GM23338 (cell line): ENCODE measurements around the gene ERC2. TPM values are rescaled to one million over a fixed set of nuclear protein-coding genes. Genes with fewer than 3 reads are reported as not detected.

Experiments
- ATAC-seq: fragments of 200-7000 bp; cut with Tn5 transposase; 3 replicates; pipeline ENCODE4 v1.9.1; 2020
- DNase-seq: peaks from one replicate; pipeline ENCODE4 v3.0.0-alpha.2; 2015; ENCODE audit warnings: low spot score
- H2AFZ ChIP-seq: fragments of 200-600 bp; sonication (generic); 2 replicates; pipeline ENCODE4 v1.8.0; 2016; ENCODE audit warnings: antibody characterized with exemption, mild to moderate bottlenecking, moderate library complexity
- H3F3A ChIP-seq: fragments of 200-600 bp; sonication (generic); replicated peaks from 2 replicates; pipeline ENCODE4 v1.8.0; 2017; ENCODE audit warnings: antibody characterized with exemption, mixed run types, low read depth
- H3K27ac ChIP-seq: fragments of 200-600 bp; sonication (generic); 2 replicates; pipeline ENCODE4 v1.6.1; 2016; ENCODE audit warnings: low read depth
- H3K27me3 ChIP-seq: fragments of 200-600 bp; sonication (generic); 2 replicates; pipeline ENCODE4 v1.8.0; 2016; ENCODE audit warnings: mild to moderate bottlenecking, mixed run types, moderate library complexity; ENCODE audit not compliant: insufficient read depth
- H3K36me3 ChIP-seq: fragments of 200-600 bp; sonication (generic); 2 replicates; pipeline ENCODE4 v1.8.0; 2016; ENCODE audit warnings: mild to moderate bottlenecking; ENCODE audit not compliant: insufficient read depth
- H3K4me1 ChIP-seq: fragments of 200-600 bp; sonication (generic); 2 replicates; pipeline ENCODE4 v1.8.0; 2016; ENCODE audit warnings: mild to moderate bottlenecking, moderate library complexity; ENCODE audit not compliant: insufficient read depth
- H3K4me2 ChIP-seq: fragments of 200-600 bp; sonication (generic); 2 replicates; pipeline ENCODE4 v1.7.1; 2017; ENCODE audit warnings: mixed run types
- H3K4me3 ChIP-seq: fragments of 200-600 bp; sonication (generic); 2 replicates; pipeline ENCODE4 v1.6.1; 2016; ENCODE audit warnings: mixed run types
- H3K79me2 ChIP-seq: fragments of 200-600 bp; sonication (generic); replicated peaks from 2 replicates; pipeline ENCODE4 v1.8.0; 2017; ENCODE audit warnings: mild to moderate bottlenecking; ENCODE audit not compliant: insufficient read depth
- H3K9me2 ChIP-seq: fragments of 200-600 bp; sonication (generic); 2 replicates; pipeline ENCODE4 v1.8.0; 2017; ENCODE audit not compliant: insufficient read depth
- H4K20me1 ChIP-seq: fragments of 200-600 bp; sonication (generic); replicated peaks from 2 replicates; pipeline ENCODE4 v1.8.0; 2017; ENCODE audit warnings: mild to moderate bottlenecking; ENCODE audit not compliant: insufficient read depth
- H3K27ac Mint-ChIP-seq: 2 replicates; pipeline ENCODE4 v1.8.0; 2020; ENCODE audit warnings: inconsistent platforms, mild to moderate bottlenecking, moderate library complexity, mixed read lengths
- H3K27me3 Mint-ChIP-seq: 3 replicates; pipeline ENCODE4 v1.8.0; 2022; ENCODE audit warnings: low read depth, mild to moderate bottlenecking, moderate library complexity, mixed read lengths, inconsistent platforms; ENCODE audit not compliant: insufficient read depth, poor library complexity
- H3K36me3 Mint-ChIP-seq: 3 replicates; pipeline ENCODE4 v1.8.0; 2021; ENCODE audit warnings: low read depth, mild to moderate bottlenecking, inconsistent platforms, moderate library complexity, mixed read lengths
- H3K4me1 Mint-ChIP-seq: 3 replicates; pipeline ENCODE4 v1.8.0; 2020; ENCODE audit warnings: mild to moderate bottlenecking, inconsistent platforms, mixed read lengths
- H3K4me3 Mint-ChIP-seq: 3 replicates; pipeline ENCODE4 v1.8.0; 2021; ENCODE audit warnings: moderate library complexity, mild to moderate bottlenecking, inconsistent platforms, mixed read lengths
- H3K9me3 Mint-ChIP-seq: 3 replicates; pipeline ENCODE4 v1.8.0; 2020; ENCODE audit warnings: moderate library complexity, mild to moderate bottlenecking, inconsistent platforms, mixed read lengths
- CREB1 ChIP-seq: fragments of 250-450 bp; sonication (Bioruptor Pico); IDR thresholded peaks from 2 replicates; pipeline ENCODE4 v1.5.0; 2020; ENCODE audit warnings: low read depth, mild to moderate bottlenecking, moderate library complexity
- CTCF ChIP-seq, 2 experiments: fragments of 200-600 bp in 1 of 2; sonication (generic) in 1 of 2; conservative IDR thresholded peaks; 2 replicates each; pipeline versions ENCODE4 v1.5.1 to v1.6.1; 2016 to 2017; ENCODE audit warnings: antibody characterized with exemption in 2 of 2, low read depth in 2 of 2, mild to moderate bottlenecking in 2 of 2, moderate library complexity in 1 of 2
- ETS1 ChIP-seq: IDR thresholded peaks from 2 replicates; pipeline ENCODE4 v1.6.1; 2016; ENCODE audit warnings: antibody characterized with exemption
- EZH2 ChIP-seq: fragments of 200-600 bp; sonication (generic); IDR thresholded peaks from one replicate; pipeline ENCODE4 v1.8.0; 2017; ENCODE audit warnings: antibody characterized with exemption, mild to moderate bottlenecking, low read depth; ENCODE audit not compliant: unreplicated experiment
- EZH2phosphoT487 ChIP-seq: fragments of 200-600 bp; sonication (generic); IDR thresholded peaks from one replicate; pipeline ENCODE4 v1.8.1; 2018; ENCODE audit warnings: antibody characterized with exemption; ENCODE audit not compliant: unreplicated experiment
- JUNB ChIP-seq: IDR thresholded peaks from one replicate; pipeline ENCODE4 v1.6.1; 2016; ENCODE audit warnings: antibody characterized with exemption; ENCODE audit not compliant: unreplicated experiment
- NANOG ChIP-seq: IDR thresholded peaks from 2 replicates; pipeline ENCODE4 v1.6.1; 2016; ENCODE audit warnings: antibody characterized with exemption, borderline replicate concordance
- REST ChIP-seq: IDR thresholded peaks from one replicate; pipeline ENCODE4 v1.6.1; 2018; ENCODE audit warnings: antibody characterized with exemption; ENCODE audit not compliant: unreplicated experiment
- STAT1 ChIP-seq: IDR thresholded peaks from one replicate; pipeline ENCODE4 v1.6.1; 2016; ENCODE audit warnings: antibody characterized with exemption; ENCODE audit not compliant: unreplicated experiment
- ZNF114 ChIP-seq: fragments of 250-450 bp; sonication (Bioruptor Pico); IDR thresholded peaks from 2 replicates; pipeline ENCODE4 v1.5.0; 2020; ENCODE audit warnings: mild to moderate bottlenecking, moderate library complexity
- ZNF331 ChIP-seq: fragments of 250-450 bp; sonication (Bioruptor Pico); IDR thresholded peaks from 2 replicates; pipeline ENCODE4 v1.5.0; 2020; ENCODE audit warnings: low read depth, mild to moderate bottlenecking, moderate library complexity
- ZNF462 ChIP-seq: fragments of 250-450 bp; sonication (Bioruptor Pico); IDR thresholded peaks from 2 replicates; pipeline ENCODE4 v1.5.0; 2020; ENCODE audit warnings: mild to moderate bottlenecking, moderate library complexity
- polyA plus RNA-seq: library from polyadenylated mRNA; unstranded; fragments of >200 nt; fragmentation: Nextera tagmentation; extraction: Ambion mirVana; gene quantifications from 2 replicates; pipeline ENCODE4 v1.2.1, GENCODE V29; 2016
- total RNA-seq: library from RNA; depleted of rRNA; stranded (reverse); fragments of >200 nt; shearing (Covaris generic); gene quantifications from 2 replicates; pipeline ENCODE4 v1.2.3, GENCODE V29; 2014

ERC2 gene
- total and polyA plus RNA-seq, 2 experiments from 2014 or later = 11.8 to 13.7 TPM

- H3K9me3 Mint-ChIP-seq = peaks cover 3% of the 10 kb centered on the region; the same call in 1 of the 3 replicates
- no peak for TF ChIP-seq EZH2
- TF ChIP-seq ZNF331 (CRISPR knock-in tag) = no peak
- TF ChIP-seq CREB1 (CRISPR knock-in tag) = no peak
- TF ChIP-seq CTCF (conservative IDR thresholded peaks at IDR 0.05; ENCODE audit: low read depth in 2 of 2) = no peak
- TF ChIP-seq JUNB = no peak
- no peak for TF ChIP-seq ETS1
- no peak for TF ChIP-seq EZH2phosphoT487
- no peak for TF ChIP-seq NANOG
- no peak for TF ChIP-seq STAT1
- no peak for TF ChIP-seq REST
- TF ChIP-seq ZNF114 (CRISPR knock-in tag) = no peak
- no peak for TF ChIP-seq ZNF462 (CRISPR knock-in tag)
- Histone ChIP-seq H3K4me3 (no peak overlapping the region), H3K27ac (no peak overlapping the region), H3K27me3 (no peaks in the 10 kb centered on the region), H3K9me2 (0 out of 2 replicates have a peak, but pooled peaks cover 6% of the 10 kb centered on the region), H3K4me2 (no peak overlapping the region), H3K36me3 (no peaks in the 10 kb centered on the region), H3F3A (no peaks in the 10 kb centered on the region), H2AFZ (no peak overlapping the region), H3K79me2 (no peaks in the 10 kb centered on the region), H3K4me1 (no peaks in the 10 kb centered on the region), H4K20me1 (no peaks in the 10 kb centered on the region)
- H3K36me3 Mint-ChIP-seq = no peaks in the 10 kb centered on the region
- H3K27ac Mint-ChIP-seq = no peak overlapping the region
- DNase-seq = no peak
- no peak overlapping the region for H3K4me3 Mint-ChIP-seq
- no peaks in the 10 kb centered on the region; the same call in 2 of the 3 replicates for H3K4me1 Mint-ChIP-seq
- ATAC-seq = no peak
- peaks cover 2% of the 10 kb centered on the region for H3K27me3 Mint-ChIP-seq
Measured at GRCh38 chr3:55749036-55749435, 719.2 kb downstream of the ERC2 start.
